HepG2 (cell line): ENCODE measurements around the gene DBX2. TPM values are rescaled to one million over a fixed set of nuclear protein-coding genes. Genes with fewer than 3 reads are reported as not detected.

Source experiments
- ATAC-seq: fragments of 200-7000 bp; cut with Tn5 transposase; 3 replicates; pipeline ENCODE4 v1.9.1; 2020; ENCODE audit warnings: mild to moderate bottlenecking, moderate library complexity
- BruUV-seq: library from RNA; stranded (reverse); fragments of 400-500 nt; replicated peaks from 2 replicates; lab custom pipeline; 2021; lab: Mats Ljungman, UMichigan
- CTCF ChIA-PET: fragments of 300-600 bp; formaldehyde crosslinking; extraction: SDS; loops from one replicate; lab custom pipeline; 2021; ENCODE audit warnings: low total read pairs, inconsistent platforms, low intra/inter-chr PET ratio; lab: Yijun Ruan, JAX
- POLR2A ChIA-PET: fragments of 350-600 bp; sonication (Branson Sonifier 250); formaldehyde crosslinking; loops from one replicate; lab custom pipeline; 2020; ENCODE audit warnings: antibody characterized with exemption, inconsistent platforms; lab: Yijun Ruan, JAX
- DNase-seq: peaks from one replicate; pipeline ENCODE4 v3.0.0-alpha.2; 2015; ENCODE audit warnings: low spot score
- FAIRE-seq: peaks from 3 replicates; lab custom pipeline; 2011; peaks lifted over from hg19 to GRCh38; lab: Jason Lieb, UNC
- H2AFZ ChIP-seq: one replicate; pipeline ENCODE4 v1.6.1; 2011; ENCODE audit warnings: low read length, inconsistent platforms
- H3K27ac ChIP-seq: fragments of 300-600 bp; 3 replicates; pipeline ENCODE4 v1.8.0; 2011; ENCODE audit warnings: mixed run types, mild to moderate bottlenecking, mixed read lengths, low read length, inconsistent platforms; ENCODE audit not compliant: insufficient read depth; ENCODE audit errors: extremely low read length
- H3K27me3 ChIP-seq, 2 experiments: fragments of 200-600 bp in 1 of 2; 2 replicates in 1 of 2; 3 replicates in 1 of 2; pipeline versions ENCODE4 v1.6.0 to v1.8.0; 2011; ENCODE audit warnings: low read length in 2 of 2, mild to moderate bottlenecking in 2 of 2, moderate library complexity in 2 of 2, inconsistent platforms in 1 of 2; ENCODE audit not compliant: insufficient read depth in 2 of 2, control insufficient read depth in 1 of 2
- H3K36me3 ChIP-seq, 2 experiments: fragments of 200-600 bp in 1 of 2; replicated peaks in 1 of 2; 2 replicates in 1 of 2; 3 replicates in 1 of 2; pipeline versions ENCODE4 v1.5.1 to v1.8.0; 2011; ENCODE audit warnings: low read length in 2 of 2, inconsistent platforms in 1 of 2; ENCODE audit not compliant: insufficient read depth in 2 of 2, control insufficient read depth in 1 of 2
- H3K4me1 ChIP-seq: 2 replicates; pipeline ENCODE4 v1.5.1; 2012; ENCODE audit warnings: low read length, inconsistent platforms; ENCODE audit not compliant: insufficient read depth
- H3K4me2 ChIP-seq: 2 replicates; pipeline ENCODE4 v1.6.0; 2011; ENCODE audit warnings: low read depth, low read length, inconsistent platforms
- H3K4me3 ChIP-seq, 3 experiments: fragments of 200-600 bp in 1 of 3; sonication (generic), shearing (Covaris generic) in 1 of 3; replicated peaks in 1 of 3; 2 replicates each; pipeline ENCODE4 v1.5.1; 2011 to 2016; ENCODE audit warnings: low read length in 3 of 3, inconsistent platforms in 2 of 3, low read depth in 2 of 3, mild to moderate bottlenecking in 2 of 3, control low read depth in 1 of 3, mixed read lengths in 1 of 3; ENCODE audit not compliant: insufficient read depth in 1 of 3
- H3K79me2 ChIP-seq: one replicate; pipeline ENCODE4 v1.6.1; 2011; ENCODE audit warnings: low read length, inconsistent platforms; ENCODE audit not compliant: insufficient read depth
- H3K9ac ChIP-seq: 2 replicates; pipeline ENCODE4 v1.6.0; 2011; ENCODE audit warnings: mild to moderate bottlenecking, low read depth, low read length, inconsistent platforms; ENCODE audit not compliant: insufficient read depth
- H3K9me3 ChIP-seq: 2 replicates; pipeline ENCODE4 v1.5.1; 2012; ENCODE audit warnings: mild to moderate bottlenecking, low read length
- H4K20me1 ChIP-seq: 2 replicates; pipeline ENCODE4 v1.6.0; 2011; ENCODE audit warnings: inconsistent platforms, mild to moderate bottlenecking, low read length, moderate library complexity; ENCODE audit not compliant: insufficient read depth
- AGO2 ChIP-seq: fragments of 200-400 bp; formaldehyde crosslinking; optimal IDR thresholded peaks from 2 replicates; pipeline ENCODE3; 2017; ENCODE audit warnings: mild to moderate bottlenecking, low read depth, low read length, moderate library complexity
- ARID2 ChIP-seq: sonication (generic); formaldehyde crosslinking; IDR thresholded peaks from 2 replicates; pipeline ENCODE4 v1.8.1; 2022; ENCODE audit warnings: mild to moderate bottlenecking, missing genetic modification reagents, borderline replicate concordance
- CCDC6 ChIP-seq: sonication (generic); formaldehyde crosslinking; IDR thresholded peaks from 2 replicates; pipeline ENCODE4 v1.8.1; 2022; ENCODE audit warnings: mild to moderate bottlenecking, missing genetic modification reagents, moderate library complexity
- CENPT ChIP-seq: sonication (generic); formaldehyde crosslinking; IDR thresholded peaks from 2 replicates; pipeline ENCODE4 v1.8.0; 2022; ENCODE audit warnings: low read depth, mild to moderate bottlenecking, moderate library complexity, missing genetic modification reagents
- HNRNPK ChIP-seq: fragments of 200-400 bp; formaldehyde crosslinking; IDR thresholded peaks from 2 replicates; pipeline ENCODE4 v1.6.1; 2018; ENCODE audit warnings: low read length, low read depth, moderate library complexity, mild to moderate bottlenecking; ENCODE audit not compliant: poor library complexity, severe bottlenecking
- KDM1A ChIP-seq: IDR thresholded peaks from 2 replicates; pipeline ENCODE4 v1.6.1; 2016; ENCODE audit warnings: missing compliant biosample characterization
- MEIS2 ChIP-seq: sonication (generic); formaldehyde crosslinking; IDR thresholded peaks from 2 replicates; pipeline ENCODE4 v1.9.0; 2021; ENCODE audit warnings: mild to moderate bottlenecking, missing genetic modification reagents
- NPAS2 ChIP-seq: sonication (generic); formaldehyde crosslinking; IDR thresholded peaks from 2 replicates; pipeline ENCODE4 v1.8.0; 2022; ENCODE audit warnings: mild to moderate bottlenecking, missing genetic modification reagents, borderline replicate concordance
- SCMH1 ChIP-seq: sonication (generic); formaldehyde crosslinking; IDR thresholded peaks from 2 replicates; pipeline ENCODE4 v1.9.0; 2021; ENCODE audit warnings: missing genetic modification reagents, mild to moderate bottlenecking, borderline replicate concordance
- SNRNP70 ChIP-seq: fragments of 200-400 bp; formaldehyde crosslinking; IDR thresholded peaks from 2 replicates; pipeline ENCODE4 v1.6.1; 2017; ENCODE audit warnings: mild to moderate bottlenecking, low read depth, low read length, moderate library complexity
- ZNF30 ChIP-seq: sonication (generic); formaldehyde crosslinking; IDR thresholded peaks from 2 replicates; pipeline ENCODE4 v1.5.0; 2020; ENCODE audit warnings: mild to moderate bottlenecking, missing genetic modification reagents
- ZNF430 ChIP-seq: sonication (generic); formaldehyde crosslinking; IDR thresholded peaks from 2 replicates; pipeline ENCODE4 v1.9.0; 2021; ENCODE audit warnings: mild to moderate bottlenecking, missing genetic modification reagents
- ZNF558 ChIP-seq: sonication (generic); formaldehyde crosslinking; IDR thresholded peaks from 2 replicates; pipeline ENCODE4 v1.9.0; 2022; ENCODE audit warnings: mild to moderate bottlenecking, missing genetic modification reagents, borderline replicate concordance
- ZNF607 ChIP-seq: sonication (generic); formaldehyde crosslinking; IDR thresholded peaks from 2 replicates; pipeline ENCODE4 v1.5.1; 2020; ENCODE audit warnings: missing genetic modification reagents, mild to moderate bottlenecking, borderline replicate concordance
- ZNF672 ChIP-seq: sonication (generic); formaldehyde crosslinking; IDR thresholded peaks from 2 replicates; pipeline ENCODE4 v1.8.1; 2022; ENCODE audit warnings: missing genetic modification reagents
- ZNF7 ChIP-seq: IDR thresholded peaks from 2 replicates; pipeline ENCODE4 v1.6.1; 2016; ENCODE audit warnings: missing biosample characterization, missing genetic modification reagents
- in situ Hi-C: cut with HindIII; loops from 2 replicates; pipeline ENCODE4 v1.10.0; 2017; ENCODE audit warnings: low pct_unique_long_range_greater_than_20kb; ENCODE audit not compliant: extremely low pct_ligation_motif_present
- intact Hi-C: fragments of 100-400 bp; cut with micrococcal nuclease; formaldehyde crosslinking; loops from one replicate; pipeline ENCODE4 v1.10.0; 2022; ENCODE audit not compliant: unreplicated experiment
- polyA plus RNA-seq, 8 experiments: library from polyadenylated mRNA; depleted of rRNA in 3 of 8; stranded (reverse) in 7 of 8; unstranded in 1 of 8; fragments of >200 nt; fragmentation: Illumina TruSeq in 4 of 8; extraction: Trizol in 4 of 8; gene quantifications; 2 replicates each; pipeline versions ENCODE4 v1.2.1 to v1.2.3, GENCODE V29; 2011 to 2016; ENCODE audit warnings: low read depth in 4 of 8, missing spikeins in 1 of 8, mixed read lengths in 1 of 8; ENCODE audit not compliant: insufficient read depth in 1 of 8
- total RNA-seq, 5 experiments: library from RNA; depleted of rRNA; stranded (reverse); fragments of >200 nt; fragmentation: Illumina TruSeq; extraction: Trizol; gene quantifications; 2 replicates each; pipeline ENCODE4 v1.2.3, GENCODE V29; 2016; ENCODE audit warnings: low read depth in 1 of 5
- TF ChIP-seq, protein P1 (sequence below): IDR thresholded peaks from 2 replicates; pipeline ENCODE4 v1.6.1; 2016; ENCODE audit warnings: low read depth, missing genetic modification reagents, missing compliant biosample characterization
- TF ChIP-seq, protein P2 (sequence below): sonication (generic); formaldehyde crosslinking; IDR thresholded peaks from 2 replicates; pipeline ENCODE4 v1.8.1; 2023; ENCODE audit warnings: mild to moderate bottlenecking, missing genetic modification reagents
- TF ChIP-seq, protein P3 (sequence below): sonication (generic); formaldehyde crosslinking; IDR thresholded peaks from 2 replicates; pipeline ENCODE4 v1.5.1; 2020; ENCODE audit warnings: missing genetic modification reagents, mild to moderate bottlenecking, borderline replicate concordance

The DBX2 gene
- total and polyA plus RNA-seq, 2 of the 13 experiments (the other 11 are each of a cell fraction or from before 2014, with no cell fraction given) = not detected

DNA sequence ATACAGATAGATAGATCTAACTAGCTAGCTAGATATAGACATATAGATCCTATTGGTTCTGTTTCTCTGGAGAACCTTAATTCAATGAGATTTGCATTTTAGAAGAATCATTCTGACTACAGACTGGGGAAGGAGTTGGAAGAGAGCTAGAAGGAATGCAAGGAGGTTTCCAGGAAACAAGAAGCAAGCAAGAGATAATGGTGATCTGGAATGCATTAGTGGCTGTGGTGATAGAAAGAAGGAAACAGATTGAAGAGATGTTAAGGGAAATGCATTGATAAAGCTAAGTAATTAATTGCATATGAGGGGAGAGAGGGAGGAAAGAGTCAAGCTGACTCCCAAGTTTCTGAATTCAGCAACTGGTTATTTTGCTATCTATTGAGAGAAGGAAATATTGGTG lies 42.7 kb downstream of the DBX2 start:
- in situ Hi-C loops = no loop called here
- POLR2A ChIA-PET = no interaction called here
- TF ChIP-seq ZNF7 (CRISPR knock-in tag) (no peak), HNRNPK (no peak), SNRNP70 (no peak), KDM1A (CRISPR knock-in tag) (no peak), CCDC6 (CRISPR knock-in tag) (no peak), ZNF607 (CRISPR knock-in tag) (no peak), ZNF558 (CRISPR knock-in tag) (no peak), ARID2 (no peak), NPAS2 (CRISPR knock-in tag) (no peak), CENPT (CRISPR knock-in tag) (no peak), AGO2 (no peak), MEIS2 (CRISPR knock-in tag) (no peak), SCMH1 (CRISPR knock-in tag) (no peak), ZNF672 (CRISPR knock-in tag) (no peak), ZNF30 (CRISPR knock-in tag) (no peak), ZNF430 (CRISPR knock-in tag) (no peak)
- TF ChIP-seq, protein P1, sequence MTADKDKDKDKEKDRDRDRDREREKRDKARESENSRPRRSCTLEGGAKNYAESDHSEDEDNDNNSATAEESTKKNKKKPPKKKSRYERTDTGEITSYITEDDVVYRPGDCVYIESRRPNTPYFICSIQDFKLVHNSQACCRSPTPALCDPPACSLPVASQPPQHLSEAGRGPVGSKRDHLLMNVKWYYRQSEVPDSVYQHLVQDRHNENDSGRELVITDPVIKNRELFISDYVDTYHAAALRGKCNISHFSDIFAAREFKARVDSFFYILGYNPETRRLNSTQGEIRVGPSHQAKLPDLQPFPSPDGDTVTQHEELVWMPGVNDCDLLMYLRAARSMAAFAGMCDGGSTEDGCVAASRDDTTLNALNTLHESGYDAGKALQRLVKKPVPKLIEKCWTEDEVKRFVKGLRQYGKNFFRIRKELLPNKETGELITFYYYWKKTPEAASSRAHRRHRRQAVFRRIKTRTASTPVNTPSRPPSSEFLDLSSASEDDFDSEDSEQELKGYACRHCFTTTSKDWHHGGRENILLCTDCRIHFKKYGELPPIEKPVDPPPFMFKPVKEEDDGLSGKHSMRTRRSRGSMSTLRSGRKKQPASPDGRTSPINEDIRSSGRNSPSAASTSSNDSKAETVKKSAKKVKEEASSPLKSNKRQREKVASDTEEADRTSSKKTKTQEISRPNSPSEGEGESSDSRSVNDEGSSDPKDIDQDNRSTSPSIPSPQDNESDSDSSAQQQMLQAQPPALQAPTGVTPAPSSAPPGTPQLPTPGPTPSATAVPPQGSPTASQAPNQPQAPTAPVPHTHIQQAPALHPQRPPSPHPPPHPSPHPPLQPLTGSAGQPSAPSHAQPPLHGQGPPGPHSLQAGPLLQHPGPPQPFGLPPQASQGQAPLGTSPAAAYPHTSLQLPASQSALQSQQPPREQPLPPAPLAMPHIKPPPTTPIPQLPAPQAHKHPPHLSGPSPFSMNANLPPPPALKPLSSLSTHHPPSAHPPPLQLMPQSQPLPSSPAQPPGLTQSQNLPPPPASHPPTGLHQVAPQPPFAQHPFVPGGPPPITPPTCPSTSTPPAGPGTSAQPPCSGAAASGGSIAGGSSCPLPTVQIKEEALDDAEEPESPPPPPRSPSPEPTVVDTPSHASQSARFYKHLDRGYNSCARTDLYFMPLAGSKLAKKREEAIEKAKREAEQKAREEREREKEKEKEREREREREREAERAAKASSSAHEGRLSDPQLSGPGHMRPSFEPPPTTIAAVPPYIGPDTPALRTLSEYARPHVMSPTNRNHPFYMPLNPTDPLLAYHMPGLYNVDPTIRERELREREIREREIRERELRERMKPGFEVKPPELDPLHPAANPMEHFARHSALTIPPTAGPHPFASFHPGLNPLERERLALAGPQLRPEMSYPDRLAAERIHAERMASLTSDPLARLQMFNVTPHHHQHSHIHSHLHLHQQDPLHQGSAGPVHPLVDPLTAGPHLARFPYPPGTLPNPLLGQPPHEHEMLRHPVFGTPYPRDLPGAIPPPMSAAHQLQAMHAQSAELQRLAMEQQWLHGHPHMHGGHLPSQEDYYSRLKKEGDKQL (CRISPR knock-in tag) = no peak
- TF ChIP-seq, protein P2, sequence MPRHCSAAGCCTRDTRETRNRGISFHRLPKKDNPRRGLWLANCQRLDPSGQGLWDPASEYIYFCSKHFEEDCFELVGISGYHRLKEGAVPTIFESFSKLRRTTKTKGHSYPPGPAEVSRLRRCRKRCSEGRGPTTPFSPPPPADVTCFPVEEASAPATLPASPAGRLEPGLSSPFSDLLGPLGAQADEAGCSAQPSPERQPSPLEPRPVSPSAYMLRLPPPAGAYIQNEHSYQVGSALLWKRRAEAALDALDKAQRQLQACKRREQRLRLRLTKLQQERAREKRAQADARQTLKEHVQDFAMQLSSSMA (CRISPR knock-in tag) = no peak
- TF ChIP-seq, protein P3, sequence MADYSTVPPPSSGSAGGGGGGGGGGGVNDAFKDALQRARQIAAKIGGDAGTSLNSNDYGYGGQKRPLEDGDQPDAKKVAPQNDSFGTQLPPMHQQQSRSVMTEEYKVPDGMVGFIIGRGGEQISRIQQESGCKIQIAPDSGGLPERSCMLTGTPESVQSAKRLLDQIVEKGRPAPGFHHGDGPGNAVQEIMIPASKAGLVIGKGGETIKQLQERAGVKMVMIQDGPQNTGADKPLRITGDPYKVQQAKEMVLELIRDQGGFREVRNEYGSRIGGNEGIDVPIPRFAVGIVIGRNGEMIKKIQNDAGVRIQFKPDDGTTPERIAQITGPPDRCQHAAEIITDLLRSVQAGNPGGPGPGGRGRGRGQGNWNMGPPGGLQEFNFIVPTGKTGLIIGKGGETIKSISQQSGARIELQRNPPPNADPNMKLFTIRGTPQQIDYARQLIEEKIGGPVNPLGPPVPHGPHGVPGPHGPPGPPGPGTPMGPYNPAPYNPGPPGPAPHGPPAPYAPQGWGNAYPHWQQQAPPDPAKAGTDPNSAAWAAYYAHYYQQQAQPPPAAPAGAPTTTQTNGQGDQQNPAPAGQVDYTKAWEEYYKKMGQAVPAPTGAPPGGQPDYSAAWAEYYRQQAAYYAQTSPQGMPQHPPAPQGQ (CRISPR knock-in tag) = no peak

More for the DNA sequence above, 42.7 kb downstream of the DBX2 start:
- no peak for DNase-seq
- no peaks in the 10 kb centered on the region for H3K4me1 ChIP-seq
- CTCF ChIA-PET = no interaction called here
- no TSS peak for BruUV-seq
- no peak overlapping the region for H3K4me2 ChIP-seq
- H3K36me3 ChIP-seq = no peaks in the 10 kb centered on the region
- H3K9me3 ChIP-seq = no peaks in the 10 kb centered on the region
- H3K27ac ChIP-seq = no peak overlapping the region
- no peaks in the 10 kb centered on the region for H4K20me1 ChIP-seq
- FAIRE-seq = no peak
- no peak overlapping the region for H3K4me3 ChIP-seq
- no peak for ATAC-seq
- H2AFZ ChIP-seq = no peak overlapping the region
- intact Hi-C loops = no loop called here
- H3K27me3 ChIP-seq = no peaks in the 10 kb centered on the region
- no peak overlapping the region for H3K9ac ChIP-seq
- H3K79me2 ChIP-seq = no peaks in the 10 kb centered on the region
